GM18870 (cell line): ENCODE data around the gene SLC4A4.
A peak's percentile ranks its signal among the peaks of the same experiment; 100 is the strongest.

ENCODE experiments used
- ATAC-seq: cut with Tn5 transposase; IDR thresholded peaks from one replicate; pipeline ENCODE4 v1.9.1; 2021; ENCODE audit warnings: moderate library complexity; ENCODE audit not compliant: unreplicated experiment

Gene SLC4A4

GRCh38 chr4:71532407-71532806 lies 193.6 kb downstream of the SLC4A4 start:
- no peak for ATAC-seq

- no peak for ATAC-seq
Measured at GRCh38 chr4:71533121-71533520, 194.3 kb downstream of the SLC4A4 start.

GRCh38 chr4:71537551-71538065 lies 198.8 kb downstream of the SLC4A4 start:
- no peak for ATAC-seq

- no peak for ATAC-seq
Measured at GRCh38 chr4:71538528-71538927, 199.7 kb downstream of the SLC4A4 start.

GRCh38 chr4:71540749-71541269 lies 202.0 kb downstream of the SLC4A4 start:
- no peak for ATAC-seq

- no peak for ATAC-seq
Measured at GRCh38 chr4:71541541-71541940, 202.7 kb downstream of the SLC4A4 start.

GRCh38 chr4:71545168-71545567 lies 206.3 kb downstream of the SLC4A4 start:
- no peak for ATAC-seq

- ATAC-seq = no peak
Measured at GRCh38 chr4:71549516-71550160, 210.8 kb downstream of the SLC4A4 start.

- ATAC-seq = peak; percentile 61
Measured at GRCh38 chr4:71550220-71551165, 211.7 kb downstream of the SLC4A4 start.

- ATAC-seq = no peak
Measured at GRCh38 chr4:71553605-71554004, 214.8 kb downstream of the SLC4A4 start.

- ATAC-seq = no peak
Measured at GRCh38 chr4:71554025-71554424, 215.2 kb downstream of the SLC4A4 start.

GRCh38 chr4:71558248-71558647 lies 219.4 kb downstream of the SLC4A4 start:
- ATAC-seq = peak; percentile 94

- no peak for ATAC-seq
Measured at GRCh38 chr4:71559957-71560571, 221.2 kb downstream of the SLC4A4 start.

GRCh38 chr4:71564775-71565174 lies 226.0 kb downstream of the SLC4A4 start:
- ATAC-seq = no peak

GRCh38 chr4:71566856-71567255 lies 228.0 kb downstream of the SLC4A4 start:
- ATAC-seq = no peak

GRCh38 chr4:71568131-71568530 lies 229.3 kb downstream of the SLC4A4 start:
- no peak for ATAC-seq

- ATAC-seq = no peak
Measured at GRCh38 chr4:71570492-71570891, 231.7 kb downstream of the SLC4A4 start.

- no peak for ATAC-seq
Measured at GRCh38 chr4:71571346-71571745, 232.5 kb downstream of the SLC4A4 start.

GRCh38 chr4:71583971-71584370 lies 245.2 kb downstream of the SLC4A4 start:
- ATAC-seq = no peak

- ATAC-seq = no peak
Measured at GRCh38 chr4:71584585-71584984, 245.8 kb downstream of the SLC4A4 start.

- ATAC-seq = no peak
Measured at GRCh38 chr4:71586087-71586763, 247.4 kb downstream of the SLC4A4 start.
